Fibroblast of skin of back (primary cell): ENCODE measurements around the gene LTB4R2.

Experiments used
- DNase-seq: peaks from one replicate; pipeline ENCODE4 v3.0.0-alpha.2; 2013

The LTB4R2 gene

DNA sequence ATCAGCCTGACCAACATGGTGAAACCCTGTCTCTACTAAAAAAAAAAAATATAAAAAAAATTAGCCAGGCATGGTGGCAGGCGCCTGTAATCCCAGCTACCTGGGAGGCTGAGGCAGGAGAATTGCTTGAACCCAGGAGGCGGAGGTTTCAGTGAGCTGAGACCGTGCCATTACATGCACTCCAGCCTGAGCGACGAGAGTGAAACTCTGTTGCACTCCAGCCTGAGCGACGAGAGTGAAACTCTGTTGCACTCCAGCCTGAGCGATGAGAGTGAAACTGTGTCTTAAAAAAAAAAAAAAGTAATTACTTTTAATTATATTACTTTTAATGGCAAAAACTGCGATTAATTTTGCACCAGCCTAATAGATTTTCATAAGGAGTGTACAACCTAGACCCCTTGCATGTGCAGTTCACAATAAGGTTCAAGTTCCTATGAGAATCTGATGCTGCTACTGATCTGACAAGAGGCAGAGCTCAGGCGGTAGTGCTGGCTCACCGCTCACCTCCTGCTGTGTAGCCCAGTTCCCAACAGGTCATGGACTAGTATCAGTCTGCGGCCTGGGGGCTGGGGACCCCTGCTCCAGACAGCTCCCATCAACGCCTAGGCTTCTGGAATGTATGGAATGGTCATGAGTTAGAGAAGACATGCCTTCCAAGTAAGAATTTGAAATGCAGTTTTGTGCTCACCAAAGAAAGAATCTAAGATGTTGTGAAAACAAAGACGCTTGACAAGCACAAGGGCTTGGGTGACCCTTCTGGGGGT is 11.5 kb downstream of the LTB4R2 start:
- peak; percentile 18 for DNase-seq

DNA sequence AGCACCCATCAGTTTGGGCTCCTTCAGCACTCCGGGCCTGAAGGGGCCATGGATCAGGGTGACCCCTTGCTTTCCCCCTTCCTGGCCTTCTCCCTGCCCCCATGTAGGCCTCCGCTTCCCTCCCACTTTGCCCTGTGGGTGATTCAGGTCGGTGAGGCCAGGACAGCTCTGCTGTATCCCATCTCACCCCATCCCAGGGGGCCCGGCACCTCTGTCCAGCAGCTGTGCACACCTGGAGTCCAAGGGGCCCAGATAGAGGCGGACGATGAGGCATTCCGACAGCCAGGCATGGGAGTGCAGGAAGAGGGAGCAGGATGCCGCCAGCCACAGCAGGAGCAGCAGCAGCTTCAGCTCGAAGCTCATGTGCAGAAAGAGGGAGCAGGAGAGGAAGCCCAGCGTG is 12.7 kb downstream of the LTB4R2 start:
- DNase-seq: no peak

- no peak for DNase-seq
Measured at GRCh38 chr14:24323341-24323740, 13.4 kb downstream of the LTB4R2 start.

DNA sequence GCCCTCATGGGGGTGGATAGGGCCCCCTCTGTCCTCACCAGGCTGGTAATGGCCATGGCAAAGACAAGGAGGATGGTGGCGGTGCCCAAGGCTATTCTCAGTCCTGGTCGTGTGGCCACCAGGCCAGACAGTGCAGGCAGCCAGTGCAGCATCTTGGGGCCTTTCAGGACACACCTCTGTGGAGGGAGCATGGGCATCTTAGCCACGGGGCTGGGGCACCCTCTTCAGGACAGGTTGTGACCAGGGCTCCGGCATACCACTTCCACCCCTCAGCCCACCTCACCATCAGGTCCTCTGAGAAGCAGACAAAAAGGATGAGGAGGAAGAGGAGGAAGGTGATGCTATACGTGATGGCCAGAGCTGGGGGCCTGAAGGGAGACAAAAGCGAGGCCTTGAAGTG is 14.1 kb downstream of the LTB4R2 start:
- no peak for DNase-seq

GRCh38 chr14:24325041-24325530 is 15.1 kb downstream of the LTB4R2 start:
- no peak for DNase-seq

- no peak for DNase-seq
Measured at GRCh38 chr14:24325963-24326362, 16.0 kb downstream of the LTB4R2 start.

DNA sequence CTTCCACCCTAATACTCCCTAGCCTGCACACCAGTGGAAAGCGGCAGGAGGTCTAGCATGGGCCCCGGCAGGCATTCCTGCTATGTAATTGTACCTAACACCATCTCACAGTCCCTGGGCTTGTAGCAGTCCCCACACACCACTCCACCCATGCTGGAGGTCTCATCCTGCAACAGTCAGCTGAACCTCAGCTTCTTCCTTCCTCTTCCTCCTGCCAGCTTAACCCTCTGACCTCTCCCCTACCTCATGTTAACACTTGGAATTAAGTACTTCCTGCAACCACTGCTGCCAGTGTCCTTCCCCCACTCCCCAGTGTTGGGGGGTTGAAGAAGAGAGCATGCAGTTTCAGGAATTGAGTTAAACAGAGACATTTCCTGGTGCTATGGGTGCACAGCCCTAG is 17.4 kb downstream of the LTB4R2 start:
- DNase-seq: no peak

DNA sequence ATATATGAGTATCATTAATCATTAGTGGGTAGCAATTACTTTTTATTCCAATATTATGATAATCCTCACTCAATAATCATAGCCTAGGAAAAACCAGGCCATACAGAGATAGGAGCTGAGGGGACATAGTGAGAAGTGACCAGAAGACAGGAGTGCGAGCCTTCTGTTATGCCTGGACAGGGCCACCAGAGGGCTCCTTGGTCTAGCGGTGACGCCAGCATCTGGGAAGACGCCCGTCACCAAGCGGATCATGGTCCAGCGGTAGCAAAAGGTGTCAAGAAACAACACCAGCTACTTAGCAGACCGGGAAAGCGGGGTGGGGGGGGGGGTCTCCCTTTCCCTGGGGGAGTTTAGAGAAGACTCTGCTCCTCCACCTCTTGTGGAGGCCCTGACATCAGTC is 18.0 kb downstream of the LTB4R2 start:
- peak; percentile 18 for DNase-seq

DNA sequence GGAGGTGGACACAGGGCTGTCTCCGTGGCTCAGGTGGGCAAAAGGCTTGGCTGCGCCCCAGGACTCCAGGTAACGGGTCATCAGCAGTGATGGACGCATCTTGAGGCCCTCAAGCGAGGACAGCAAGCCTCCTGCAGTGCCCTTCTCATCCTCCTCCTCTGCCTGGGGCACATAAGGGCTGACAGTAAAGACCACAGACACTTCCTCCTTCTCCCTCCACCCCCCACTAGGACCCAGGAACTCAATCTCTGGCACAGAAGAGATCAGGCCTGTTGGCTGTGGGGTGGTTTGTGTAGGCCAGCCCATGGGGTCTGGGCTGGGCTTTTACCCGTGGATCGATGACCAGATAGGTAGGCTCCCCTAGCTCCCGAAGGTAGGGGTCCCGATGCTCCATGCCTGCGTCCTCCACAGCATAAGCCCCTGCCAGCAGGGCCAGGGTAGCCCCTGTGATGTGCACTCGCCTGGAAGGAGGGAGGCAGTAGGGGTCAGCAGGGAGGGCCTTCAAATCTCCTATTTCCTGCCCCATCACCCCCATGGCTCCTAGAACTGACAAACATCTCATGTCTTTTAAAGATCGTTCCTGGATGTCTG is 19.2 kb downstream of the LTB4R2 start:
- DNase-seq: no peak

DNA sequence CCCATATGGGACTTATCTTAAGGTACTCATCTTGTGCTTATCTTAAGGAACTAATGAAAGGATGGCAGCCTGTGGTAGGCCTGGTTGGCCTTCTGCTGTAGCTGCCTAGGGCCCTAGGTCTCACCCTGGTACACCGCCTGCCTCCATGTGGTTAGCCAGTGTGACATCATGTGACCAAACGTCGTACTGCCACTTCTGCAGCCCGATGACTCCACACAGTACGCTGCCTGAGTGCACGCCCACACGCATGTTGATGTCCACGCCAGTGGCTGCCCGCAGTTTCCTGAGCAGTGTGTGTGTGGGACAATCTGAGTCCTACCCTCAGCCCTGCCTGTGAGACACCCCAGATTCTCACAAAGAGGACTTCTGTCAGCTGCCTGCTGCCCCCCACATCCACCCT is 19.8 kb downstream of the LTB4R2 start:
- DNase-seq: no peak

- DNase-seq: no peak
Measured at GRCh38 chr14:24330973-24331674, 21.2 kb downstream of the LTB4R2 start.

- DNase-seq: no peak
Measured at GRCh38 chr14:24331731-24332267, 21.9 kb downstream of the LTB4R2 start.

GRCh38 chr14:24332268-24332993 is 22.5 kb downstream of the LTB4R2 start:
- DNase-seq: peak; percentile 73

DNA sequence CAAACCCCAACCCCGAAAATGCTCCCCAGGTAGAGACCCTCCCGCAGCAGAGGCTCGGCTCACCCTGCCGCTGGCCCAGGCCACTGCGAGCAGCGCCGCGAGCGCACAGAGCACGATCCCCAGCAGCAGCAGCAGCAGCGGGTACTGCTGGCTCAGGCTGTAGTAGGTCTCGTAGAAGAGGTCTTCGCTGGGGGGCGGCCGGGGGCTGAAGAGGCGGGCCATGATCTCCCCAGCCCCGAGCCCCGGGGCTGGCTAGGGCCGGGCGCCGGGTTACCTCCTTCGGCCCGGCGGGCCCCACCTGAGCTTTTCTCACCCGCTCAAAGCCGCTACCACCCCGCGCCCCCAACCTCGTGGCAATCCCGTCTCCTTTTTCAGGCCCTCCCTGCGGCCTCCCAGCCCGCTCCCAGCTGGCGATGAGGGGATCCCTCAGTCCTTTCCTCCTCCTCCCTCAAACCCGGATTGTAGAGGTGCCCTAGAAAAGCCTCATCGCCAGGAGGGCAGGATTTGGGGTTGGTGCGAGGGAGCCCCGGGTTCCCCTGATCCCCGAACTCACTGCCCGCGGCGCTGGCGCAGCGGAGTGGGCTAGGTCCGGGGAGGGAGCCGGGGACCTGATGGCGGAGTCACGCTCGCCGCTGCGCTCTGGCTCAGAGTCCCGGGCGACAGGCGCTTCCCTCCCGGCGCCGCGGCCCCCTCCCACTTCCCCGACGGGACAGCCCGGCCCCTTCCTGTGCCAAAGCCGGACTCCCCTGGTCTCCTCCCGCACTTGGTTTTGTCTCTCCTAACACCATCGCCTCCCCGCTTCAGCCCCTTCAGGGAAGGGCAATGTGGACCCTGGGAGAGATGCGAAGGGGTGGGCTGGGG is 24.7 kb downstream of the LTB4R2 start, which contains the start of gene ADCY4:
ADCY4 (minus strand) TSS at position 641 of the 861 bp plus-strand sequence; CDS start at position 222, 419 bp downstream.
- DNase-seq: no peak

GRCh38 chr14:24335461-24336171 is 25.7 kb downstream of the LTB4R2 start:
- DNase-seq: peak; percentile 40

DNA sequence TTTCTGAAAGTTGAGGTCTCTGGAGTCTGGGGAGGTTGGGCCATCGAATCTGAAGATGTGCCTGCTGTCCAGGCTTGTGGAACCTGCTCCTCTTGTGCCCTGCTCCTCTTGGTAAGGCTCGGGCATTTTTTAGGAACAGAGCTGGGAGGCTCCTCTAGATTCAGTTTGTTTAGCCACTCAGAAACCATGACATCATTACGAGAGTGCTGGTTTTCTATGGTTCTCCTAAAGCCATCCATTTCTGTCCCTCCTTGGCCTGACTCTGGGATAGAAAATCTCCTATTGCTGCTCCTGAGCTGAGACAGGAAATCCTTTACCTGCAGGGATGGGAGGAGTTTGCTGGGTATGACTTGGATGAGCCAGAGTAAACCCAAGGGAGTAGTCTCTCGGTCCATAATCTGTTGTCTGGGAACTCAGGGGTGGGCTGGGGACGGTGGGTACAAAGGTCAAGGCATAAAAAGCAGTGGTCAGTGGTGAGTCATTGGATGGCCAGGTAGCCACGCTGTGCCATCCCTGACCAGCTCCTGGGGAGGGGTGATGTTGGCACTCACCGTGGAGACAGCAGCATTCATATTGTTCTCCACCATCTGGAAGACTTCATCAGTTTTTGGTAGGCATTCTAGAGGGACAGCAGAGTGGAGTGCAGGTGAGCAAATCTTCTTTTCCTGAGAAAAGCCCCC is 27.3 kb downstream of the LTB4R2 start:
- no peak for DNase-seq

- DNase-seq: no peak
Measured at GRCh38 chr14:24337824-24338175, 27.9 kb downstream of the LTB4R2 start.

DNA sequence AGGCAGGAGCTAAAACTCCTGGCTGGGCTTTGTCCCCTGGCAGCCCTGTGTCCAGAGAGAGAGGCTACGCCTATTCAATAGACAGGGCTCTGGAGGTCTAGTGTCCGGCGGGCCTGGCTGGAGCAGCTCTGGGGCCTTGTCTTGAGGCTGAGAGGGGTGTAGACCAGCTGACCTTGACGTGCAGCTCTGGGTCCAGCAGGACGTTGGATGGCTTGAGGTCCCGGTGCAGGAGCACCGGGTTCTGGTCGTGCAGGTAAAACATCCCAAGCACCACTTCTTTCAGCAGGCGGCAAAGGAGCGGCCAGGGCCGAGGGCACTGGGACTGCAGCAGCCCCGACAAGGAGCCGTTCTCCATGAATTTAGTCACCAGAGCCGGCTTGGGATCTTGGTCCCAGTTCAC is 28.9 kb downstream of the LTB4R2 start:
- DNase-seq: no peak

- DNase-seq: no peak
Measured at GRCh38 chr14:24339284-24340151, 29.6 kb downstream of the LTB4R2 start, which contains the start of gene RIPK3. RIPK3 (minus strand) TSS chr14:24339991; CDS start chr14:24339826, 165 bp downstream.
